Panc1 (cell line): ENCODE measurements around the gene NID1. TPM values are rescaled to one million over a fixed set of nuclear protein-coding genes. Genes with fewer than 3 reads are reported as not detected.
"Not testable (repeated sequence)": the region's sequence is repeated elsewhere in the genome, so short reads cannot be mapped to it uniquely, and the experiment has no call there.

Source experiments
- ATAC-seq: fragments of 200-7000 bp; cut with Tn5 transposase; 2 replicates; pipeline ENCODE4 v1.9.1; 2020; ENCODE audit warnings: mild to moderate bottlenecking, moderate library complexity
- BruUV-seq: library from RNA; stranded (reverse); fragments of 400-500 nt; replicated peaks from 2 replicates; lab custom pipeline; 2021; lab: Mats Ljungman, UMichigan
- CTCF ChIA-PET: fragments of 300-600 bp; sonication (Branson Sonifier 250); formaldehyde crosslinking; loops from one replicate; lab custom pipeline; 2022; ENCODE audit warnings: antibody characterized with exemption; lab: Charles Lee
- POLR2A ChIA-PET: fragments of 300-600 bp; sonication (Branson Sonifier 250); formaldehyde crosslinking; loops from one replicate; lab custom pipeline; 2022; ENCODE audit warnings: antibody characterized with exemption; lab: Charles Lee
- DNase-seq: peaks from one replicate; pipeline ENCODE4 v3.0.0-alpha.2; 2010; ENCODE audit warnings: low read depth, low spot score
- H3K27ac ChIP-seq: 2 replicates; pipeline ENCODE4 v1.5.1; 2011; ENCODE audit warnings: mild to moderate bottlenecking, low read length, inconsistent platforms
- H3K27me3 ChIP-seq: fragments of 200-500 bp; sonication (Bioruptor generic); 2 replicates; pipeline ENCODE4 v1.6.0; 2014; ENCODE audit warnings: low read length, inconsistent platforms; ENCODE audit not compliant: control insufficient read depth, insufficient read depth
- H3K36me3 ChIP-seq: fragments of 200-500 bp; sonication (Bioruptor generic); 2 replicates; pipeline ENCODE4 v1.5.1; 2014; ENCODE audit warnings: inconsistent platforms, mild to moderate bottlenecking, low read length, moderate library complexity; ENCODE audit not compliant: control insufficient read depth, insufficient read depth
- H3K4me1 ChIP-seq: 2 replicates; pipeline ENCODE4 v1.5.1; 2011; ENCODE audit warnings: inconsistent platforms, mild to moderate bottlenecking, low read length, moderate library complexity; ENCODE audit not compliant: control insufficient read depth, insufficient read depth
- H3K4me3 ChIP-seq, 2 experiments: 2 replicates each; pipeline ENCODE4 v1.5.1; 2011 to 2012; ENCODE audit warnings: low read depth in 2 of 2, low read length in 2 of 2, mild to moderate bottlenecking in 2 of 2, inconsistent platforms in 1 of 2, moderate library complexity in 1 of 2
- H3K9me3 ChIP-seq: fragments of 200-500 bp; sonication (Bioruptor generic); 2 replicates; pipeline ENCODE4 v1.5.1; 2014; ENCODE audit warnings: low read depth, mild to moderate bottlenecking, inconsistent platforms, low read length, moderate library complexity; ENCODE audit not compliant: control insufficient read depth, insufficient read depth
- CTCF ChIP-seq: fragments of 450-650 bp; IDR thresholded peaks from 2 replicates; pipeline ENCODE4 v1.5.1; 2017; ENCODE audit warnings: mild to moderate bottlenecking
- POLR2AphosphoS5 ChIP-seq: IDR thresholded peaks from 2 replicates; pipeline ENCODE4 v1.6.1; 2012; ENCODE audit warnings: mild to moderate bottlenecking, low read depth, low read length, moderate library complexity
- SIN3A ChIP-seq: IDR thresholded peaks from 2 replicates; pipeline ENCODE4 v1.6.1; 2012; ENCODE audit warnings: low read depth, mild to moderate bottlenecking, low read length, moderate library complexity, borderline replicate concordance; ENCODE audit not compliant: insufficient read depth
- TCF7L2 ChIP-seq: IDR thresholded peaks from 2 replicates; pipeline ENCODE4 v1.6.1; 2011; ENCODE audit warnings: mild to moderate bottlenecking, low read depth, low read length, inconsistent platforms
- in situ Hi-C: cut with HindIII; loops from 2 replicates; pipeline ENCODE4 v1.10.0; 2016; ENCODE audit warnings: low sequenced_read_pairs, low pct_unique_long_range_greater_than_20kb
- intact Hi-C: fragments of 100-400 bp; cut with micrococcal nuclease; formaldehyde crosslinking; loops from one replicate; pipeline ENCODE4 v1.10.0; 2022; ENCODE audit not compliant: unreplicated experiment
- total RNA-seq: library from RNA; stranded (reverse); gene quantifications from one replicate; pipeline ENCODE4 v1.2.1, GENCODE V29; 2021; ENCODE audit not compliant: unreplicated experiment
- TF ChIP-seq, protein P1 (sequence below), 2 experiments: IDR thresholded peaks; 2 replicates each; pipeline ENCODE4 v1.6.1; 2011 to 2012; ENCODE audit warnings: low read depth in 2 of 2, control low read depth in 1 of 2, low read length in 1 of 2, mild to moderate bottlenecking in 1 of 2, moderate library complexity in 1 of 2; ENCODE audit not compliant: insufficient read depth in 1 of 2

The NID1 gene
- total RNA-seq, 1 experiment from 2014 or later = 89.3 TPM

DNA sequence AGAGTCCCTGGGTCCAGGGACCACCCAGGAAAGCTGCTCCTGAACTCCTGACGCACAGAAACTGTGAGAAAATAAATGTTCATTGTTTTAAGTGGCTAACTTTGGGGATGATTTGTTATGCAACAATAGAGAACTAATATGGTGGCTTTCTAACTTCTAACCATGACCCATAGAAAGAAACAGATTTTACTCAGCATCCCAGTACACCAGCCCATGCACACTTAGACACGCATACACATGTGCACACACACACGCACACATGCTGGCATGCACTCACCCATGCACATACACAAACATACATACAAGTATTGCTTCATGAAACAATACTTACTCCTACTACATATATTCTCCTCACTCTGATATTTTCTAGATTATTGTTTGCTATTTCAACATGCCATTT lies 57.1 kb downstream of the NID1 start:
- in situ Hi-C loops (no loop called here), intact Hi-C loops (no loop called here)
- Histone ChIP-seq H3K4me3 (no peak overlapping the region), H3K27ac (no peak overlapping the region), H3K9me3 (no peaks in the 10 kb centered on the region), H3K4me1 (no peaks in the 10 kb centered on the region), H3K36me3 (no peaks in the 10 kb centered on the region), H3K27me3 (no peaks in the 10 kb centered on the region)
- POLR2A ChIA-PET = no interaction called here
- ATAC-seq = no peak
- no peak for TF ChIP-seq SIN3A
- TF ChIP-seq TCF7L2 = no peak
- BruUV-seq = no TSS peak
- CTCF ChIA-PET = no interaction called here
- no peak for DNase-seq

DNA sequence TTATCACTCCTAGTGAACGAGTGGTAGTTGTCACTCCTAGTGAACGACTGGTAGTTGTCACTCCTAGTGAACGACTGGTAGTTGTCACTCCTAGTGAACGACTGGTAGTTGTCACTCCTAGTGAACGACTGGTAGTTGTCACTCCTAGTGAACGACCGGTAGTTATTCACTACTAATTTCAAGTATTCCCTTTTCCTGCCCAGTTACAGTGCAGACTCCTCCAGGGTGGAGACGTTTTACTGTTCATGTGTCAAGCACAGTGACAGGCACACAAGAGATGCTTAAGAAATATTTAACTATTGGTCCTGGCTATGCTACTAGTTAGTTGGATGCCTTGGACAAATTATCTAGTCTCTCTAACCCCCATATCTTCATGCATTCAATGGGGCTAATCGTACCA lies 61.8 kb downstream of the NID1 start:
- H3K27me3 ChIP-seq, in situ Hi-C loops, intact Hi-C loops, H3K27ac ChIP-seq, CTCF ChIA-PET, POLR2A ChIA-PET, H3K4me3 ChIP-seq, H3K4me1 ChIP-seq, H3K36me3 ChIP-seq, BruUV-seq, H3K9me3 ChIP-seq, DNase-seq, ATAC-seq: not testable (repeated sequence)

DNA sequence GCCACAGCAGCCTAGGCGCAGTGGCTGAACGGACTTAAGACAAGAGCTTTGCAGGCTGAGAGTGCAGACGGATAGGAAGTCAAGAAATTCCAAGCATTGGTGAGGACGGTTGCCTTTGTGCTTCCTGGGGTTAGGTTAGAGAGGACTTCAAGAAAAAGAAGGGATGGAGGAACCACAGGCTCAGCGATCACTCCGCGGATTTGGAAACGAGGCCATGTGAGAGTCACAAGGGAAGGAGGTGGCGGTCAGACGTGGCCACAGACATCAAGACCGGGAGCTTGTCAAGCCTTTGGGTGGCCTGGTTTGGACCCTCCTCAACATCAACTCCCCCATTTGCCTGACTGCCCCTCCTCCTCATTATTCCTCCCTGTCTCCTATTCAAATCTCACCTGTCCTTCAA lies 62.3 kb downstream of the NID1 start:
- Histone ChIP-seq H3K9me3 (no peaks in the 10 kb centered on the region), H3K27ac (no peak overlapping the region), H3K36me3 (no peaks in the 10 kb centered on the region), H3K4me3 (no peak overlapping the region), H3K27me3 (no peaks in the 10 kb centered on the region), H3K4me1 (0 out of 2 replicates have a peak, but pooled peaks cover 2% of the 10 kb centered on the region)
- ChIA-PET POLR2A (no interaction called here), CTCF (no interaction called here)
- in situ Hi-C loops = no loop called here
- TF ChIP-seq POLR2AphosphoS5 = no peak
- TF ChIP-seq CTCF = no peak
- TF ChIP-seq, protein P1, sequence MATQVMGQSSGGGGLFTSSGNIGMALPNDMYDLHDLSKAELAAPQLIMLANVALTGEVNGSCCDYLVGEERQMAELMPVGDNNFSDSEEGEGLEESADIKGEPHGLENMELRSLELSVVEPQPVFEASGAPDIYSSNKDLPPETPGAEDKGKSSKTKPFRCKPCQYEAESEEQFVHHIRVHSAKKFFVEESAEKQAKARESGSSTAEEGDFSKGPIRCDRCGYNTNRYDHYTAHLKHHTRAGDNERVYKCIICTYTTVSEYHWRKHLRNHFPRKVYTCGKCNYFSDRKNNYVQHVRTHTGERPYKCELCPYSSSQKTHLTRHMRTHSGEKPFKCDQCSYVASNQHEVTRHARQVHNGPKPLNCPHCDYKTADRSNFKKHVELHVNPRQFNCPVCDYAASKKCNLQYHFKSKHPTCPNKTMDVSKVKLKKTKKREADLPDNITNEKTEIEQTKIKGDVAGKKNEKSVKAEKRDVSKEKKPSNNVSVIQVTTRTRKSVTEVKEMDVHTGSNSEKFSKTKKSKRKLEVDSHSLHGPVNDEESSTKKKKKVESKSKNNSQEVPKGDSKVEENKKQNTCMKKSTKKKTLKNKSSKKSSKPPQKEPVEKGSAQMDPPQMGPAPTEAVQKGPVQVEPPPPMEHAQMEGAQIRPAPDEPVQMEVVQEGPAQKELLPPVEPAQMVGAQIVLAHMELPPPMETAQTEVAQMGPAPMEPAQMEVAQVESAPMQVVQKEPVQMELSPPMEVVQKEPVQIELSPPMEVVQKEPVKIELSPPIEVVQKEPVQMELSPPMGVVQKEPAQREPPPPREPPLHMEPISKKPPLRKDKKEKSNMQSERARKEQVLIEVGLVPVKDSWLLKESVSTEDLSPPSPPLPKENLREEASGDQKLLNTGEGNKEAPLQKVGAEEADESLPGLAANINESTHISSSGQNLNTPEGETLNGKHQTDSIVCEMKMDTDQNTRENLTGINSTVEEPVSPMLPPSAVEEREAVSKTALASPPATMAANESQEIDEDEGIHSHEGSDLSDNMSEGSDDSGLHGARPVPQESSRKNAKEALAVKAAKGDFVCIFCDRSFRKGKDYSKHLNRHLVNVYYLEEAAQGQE (IDR thresholded peaks at IDR 0.05; ENCODE audit: insufficient read depth in 1 of 2, low read depth in 2 of 2, low read length in 1 of 2) = no peak
- no peak for TF ChIP-seq SIN3A
- TF ChIP-seq TCF7L2 = no peak
- no peak for DNase-seq
- no TSS peak for BruUV-seq
- intact Hi-C loops = no loop called here
- no peak for ATAC-seq
